Right kidney (tissue), 1 donor: ENCODE data around the gene DDX39A.
A peak's percentile ranks its signal among the peaks of the same experiment; 100 is the strongest.
"Not testable (repeated sequence)": the region's sequence is repeated elsewhere in the genome, so short reads cannot be mapped to it uniquely, and the experiment has no call there.

Source experiments
- DNase-seq: peaks from one replicate; pipeline ENCODE4 v3.0.0-alpha.2; 2016

The DDX39A gene

DNA sequence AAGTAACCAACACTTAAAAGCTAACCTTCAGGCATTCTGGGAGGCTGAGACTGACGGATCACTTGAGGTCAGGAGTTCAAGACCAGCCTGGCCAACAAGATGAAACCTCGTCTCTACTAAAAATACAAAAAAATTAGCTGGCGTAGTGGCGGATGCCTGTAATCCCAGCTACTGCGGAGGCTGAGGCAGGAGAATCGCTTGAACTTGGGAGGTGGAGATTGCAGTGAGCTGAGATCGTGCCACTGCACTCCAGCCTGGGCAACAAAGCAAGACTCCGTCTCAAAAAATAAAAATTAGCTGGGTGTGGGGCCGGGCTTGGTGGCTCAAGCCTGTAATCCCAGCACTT lies 55.1 kb downstream of the DDX39A start:
- not testable (repeated sequence) for DNase-seq

DNA sequence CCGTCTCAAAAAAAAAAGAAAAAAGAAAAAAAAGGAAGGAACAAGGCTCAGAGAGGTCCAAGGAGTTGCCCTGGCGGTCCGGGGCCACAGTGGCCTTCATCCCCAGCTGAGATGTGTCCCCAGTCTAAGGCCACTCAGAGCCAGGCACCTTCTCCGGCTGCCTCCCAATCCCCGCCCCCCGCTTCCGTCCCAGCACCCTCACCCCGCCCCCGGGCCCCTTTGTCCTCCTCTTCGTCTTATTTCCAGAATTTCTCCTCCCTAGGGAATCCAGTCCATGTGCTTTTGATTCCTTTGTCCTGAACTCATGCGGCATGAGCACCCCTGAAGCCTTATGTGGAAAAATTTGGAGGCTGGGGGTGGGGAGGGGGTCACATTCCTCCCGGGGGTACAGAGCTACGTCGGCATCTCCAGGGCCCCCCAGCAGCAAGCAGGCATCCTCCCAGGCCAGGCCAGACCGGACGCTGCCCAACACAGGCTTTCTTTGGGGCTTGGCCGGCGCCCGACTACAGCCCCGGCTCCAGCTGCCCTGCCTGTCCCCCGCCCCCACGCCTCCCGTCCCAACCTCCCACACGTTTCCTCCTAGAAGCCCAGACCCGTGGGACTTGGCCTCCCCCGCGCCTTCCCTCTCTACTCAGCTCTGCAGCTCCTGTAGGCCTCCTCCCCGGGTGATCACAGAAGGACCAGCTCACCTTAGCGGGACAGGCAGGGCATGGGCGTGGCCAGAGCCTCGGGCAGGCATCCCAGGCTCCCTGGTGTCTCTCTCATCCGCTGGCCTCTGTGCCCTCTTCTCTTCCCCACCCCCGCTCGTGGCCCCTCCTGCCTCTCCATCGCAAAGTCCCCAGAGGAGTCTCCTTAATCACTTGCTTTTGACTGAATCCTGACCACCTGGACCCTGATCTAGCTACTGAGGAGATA lies 55.7 kb downstream of the DDX39A start:
- DNase-seq: peak; percentile 82

DNA sequence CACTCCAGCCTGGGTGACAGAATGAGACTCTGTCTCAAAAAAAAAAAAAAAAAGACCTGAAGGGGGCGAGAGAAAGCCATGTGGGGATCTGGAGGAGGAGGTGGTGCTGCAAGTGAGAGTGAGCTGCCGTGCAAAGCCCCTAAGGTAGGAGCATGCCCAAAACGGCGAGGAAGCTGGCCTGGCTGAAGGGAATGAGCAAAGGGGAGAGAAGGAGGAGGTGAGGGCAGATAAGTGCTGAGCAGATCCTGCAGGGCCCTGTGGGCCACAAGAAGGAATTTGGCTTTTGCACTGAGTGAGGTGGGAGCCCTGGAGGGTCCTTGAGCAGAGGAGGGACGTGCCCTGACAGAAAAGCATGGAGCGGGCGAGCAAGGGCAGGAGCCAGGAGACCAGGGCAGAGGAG lies 57.3 kb downstream of the DDX39A start:
- no peak for DNase-seq
